Activated effector memory CD4-positive, alpha-beta T cell treated with Interleukin-2 at 50 U/mL for 16 hours (primary cell): ENCODE results near the gene WDR90.

ENCODE experiments used
- DNase-seq: peaks from one replicate; pipeline ENCODE4 v3.0.0-alpha.2; 2020

WDR90 gene

DNA sequence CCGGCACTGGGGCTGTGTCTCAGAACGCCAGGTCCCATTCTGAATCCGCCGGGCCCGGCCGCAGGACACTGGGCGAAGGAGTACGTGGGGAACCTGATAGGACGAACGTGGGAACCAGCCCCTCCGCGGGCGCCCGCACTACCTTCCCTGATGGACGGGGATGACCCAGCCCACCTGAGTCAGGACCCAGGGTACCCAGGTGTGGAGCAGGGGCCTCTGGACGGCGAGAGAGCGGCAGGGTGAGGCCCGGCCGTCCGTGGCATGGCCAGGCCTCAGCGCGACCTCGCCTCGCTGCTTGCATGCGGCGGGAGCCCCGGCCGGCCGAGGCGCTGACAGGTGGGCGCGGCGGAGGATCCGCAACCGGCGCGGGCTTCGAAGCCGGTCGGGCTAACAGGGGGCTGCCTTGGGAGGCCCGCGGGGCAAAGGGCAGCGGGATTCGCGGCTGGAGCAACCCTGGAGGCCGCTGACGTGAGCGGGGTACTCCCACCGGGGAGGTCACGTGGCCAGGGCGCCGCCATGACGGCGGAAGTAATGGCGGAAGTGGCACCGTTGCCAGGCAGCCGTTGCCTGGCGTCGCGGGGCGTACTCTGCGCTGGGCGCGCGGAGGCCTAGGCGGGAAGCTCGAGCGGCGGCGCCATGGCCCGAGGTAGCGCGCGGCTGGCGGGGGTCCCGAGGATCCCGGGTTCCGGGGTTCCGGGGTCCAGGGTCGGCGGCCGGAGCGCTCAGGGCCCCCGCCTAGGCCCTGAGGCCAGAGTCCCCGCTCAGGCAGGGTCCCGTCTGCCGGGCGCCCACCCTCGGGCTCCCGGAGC, at the start of gene WDR90:
Gene WDR90, plus strand, starts transcription at position 585 of the 809 bp plus-strand sequence. Its CDS starts 52 bp downstream, at position 637.
- peak; percentile 89 for DNase-seq

DNA sequence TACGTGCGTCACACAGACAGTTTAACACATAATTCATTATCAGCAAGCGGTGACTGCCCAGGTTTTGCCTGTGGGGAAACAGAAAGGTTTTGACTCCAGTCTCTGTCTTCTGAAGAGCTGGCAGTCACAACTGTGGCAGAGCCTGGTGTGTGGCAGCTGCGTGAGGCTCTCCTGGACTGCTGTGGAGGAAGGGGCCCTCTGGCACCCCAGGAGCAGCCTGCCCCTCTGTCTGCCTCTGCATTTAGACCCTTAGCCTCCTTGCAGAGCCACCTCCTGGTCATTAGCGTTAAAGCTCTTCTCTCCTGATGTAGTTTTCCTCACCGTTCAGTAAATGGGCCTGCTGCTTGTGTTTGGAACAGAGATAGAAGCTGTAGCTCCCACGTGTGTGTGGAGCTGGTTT, 48.4 kb upstream of the WDR90 start:
- no peak for DNase-seq

DNA sequence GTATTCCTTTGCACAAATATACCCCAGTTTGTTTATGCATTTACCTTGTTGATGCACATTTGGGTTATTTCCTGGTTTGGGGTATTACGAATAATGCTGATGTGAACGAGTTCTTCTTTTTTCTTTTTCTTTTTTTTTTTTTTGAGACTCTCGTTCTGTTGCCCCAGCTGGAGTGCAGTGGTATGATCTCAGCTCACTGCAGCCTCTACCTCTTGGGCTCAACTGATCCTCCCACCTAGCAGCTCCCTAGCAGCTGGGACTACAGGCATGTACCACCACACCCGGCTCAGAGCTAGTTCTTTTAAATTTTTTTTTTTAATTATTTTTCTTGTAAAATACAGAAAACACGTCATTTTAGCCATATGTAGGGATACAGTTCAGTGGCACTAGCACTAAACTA, 45.2 kb upstream of the WDR90 start:
- no peak for DNase-seq

DNA sequence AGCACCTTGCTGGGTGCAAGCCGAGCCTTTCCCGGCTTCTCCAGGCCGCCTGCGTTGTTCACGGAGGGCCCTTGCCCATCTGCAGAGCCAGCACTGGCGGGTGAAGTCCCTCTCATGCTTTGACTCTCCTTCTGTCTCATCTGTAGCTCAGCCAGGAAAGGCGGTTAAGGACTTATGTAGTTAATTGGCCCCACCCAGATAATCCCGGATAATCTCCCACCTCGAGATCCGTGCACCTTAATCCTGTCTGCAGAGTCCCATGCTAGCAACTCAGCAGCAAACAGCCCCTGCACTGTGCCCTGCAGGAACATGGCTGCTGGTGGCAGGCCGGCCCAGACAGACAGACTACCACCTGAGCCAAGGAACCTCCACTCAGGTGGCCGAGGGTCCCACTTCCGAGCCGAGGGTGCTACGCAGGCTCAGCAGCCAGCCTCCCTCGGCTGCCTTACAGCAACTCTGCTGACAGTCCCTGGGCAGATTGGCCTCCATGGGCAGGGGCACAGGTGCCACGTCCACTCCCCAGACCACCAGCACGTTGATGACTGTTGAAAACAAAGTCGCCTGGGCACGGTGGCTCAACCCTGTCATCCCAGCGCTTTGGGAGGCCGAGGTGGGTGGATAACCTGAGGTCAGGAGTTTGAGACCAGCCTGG, 42.4 kb upstream of the WDR90 start:
- no peak for DNase-seq

DNA sequence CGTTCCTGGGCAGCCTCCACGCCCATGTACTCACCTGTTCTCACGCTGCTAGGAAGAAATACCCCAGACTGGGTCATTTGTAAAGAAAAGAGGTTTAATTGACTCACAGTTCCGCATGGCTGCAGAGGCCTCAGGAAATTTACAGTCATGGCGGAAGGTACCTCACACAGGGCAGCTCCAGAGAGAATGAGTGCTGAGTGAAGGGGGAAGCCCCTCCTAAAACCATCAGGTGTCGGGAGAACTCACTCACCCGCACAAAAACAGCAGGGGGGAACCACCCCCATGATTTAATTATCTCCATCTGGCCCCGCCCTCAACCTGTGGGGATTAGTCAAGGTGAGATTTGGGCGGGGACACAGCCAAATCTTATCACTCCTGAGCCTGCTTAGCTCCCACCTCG, 41.1 kb upstream of the WDR90 start:
- no peak for DNase-seq

DNA sequence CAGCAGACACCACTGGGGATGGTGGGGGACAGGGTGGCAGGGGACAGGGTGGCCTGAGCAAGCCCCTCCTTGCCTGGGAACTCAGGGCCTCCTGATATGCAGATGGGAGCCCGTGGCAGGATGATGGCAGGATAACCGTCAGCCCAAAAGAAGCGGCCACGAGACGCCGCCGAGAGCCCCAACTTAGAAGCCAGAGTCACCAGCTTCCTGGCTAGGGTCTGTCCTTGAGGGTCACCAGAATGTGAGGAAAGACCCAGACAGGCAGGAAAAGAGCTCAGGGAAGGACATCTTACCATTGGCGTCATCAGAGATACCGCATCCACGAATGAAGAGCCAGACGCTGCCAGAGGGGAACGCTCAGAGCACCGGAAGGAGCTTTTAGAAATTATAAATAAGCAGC, 39.8 kb upstream of the WDR90 start:
- no peak for DNase-seq

DNA sequence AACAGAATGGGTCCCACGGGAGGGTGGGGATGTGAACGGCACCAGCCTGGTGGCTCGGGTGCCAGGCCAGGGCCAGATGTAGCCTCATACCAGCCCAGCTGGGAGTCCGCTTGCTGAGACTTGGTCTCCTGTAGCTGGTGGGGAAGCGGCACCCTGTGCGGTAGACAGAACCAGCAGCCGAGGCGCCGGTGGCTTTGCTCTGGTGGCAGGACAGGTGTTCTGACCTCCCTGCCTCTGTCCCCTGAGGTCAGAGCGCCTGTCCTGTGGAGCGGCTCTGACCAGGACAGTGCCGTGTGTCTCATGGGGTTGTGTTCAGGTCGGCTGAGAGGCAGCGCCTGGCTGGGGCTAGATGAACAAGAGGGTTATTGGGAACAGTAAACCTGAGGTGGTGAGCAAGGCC, 39.2 kb upstream of the WDR90 start:
- DNase-seq, result no peak

DNA sequence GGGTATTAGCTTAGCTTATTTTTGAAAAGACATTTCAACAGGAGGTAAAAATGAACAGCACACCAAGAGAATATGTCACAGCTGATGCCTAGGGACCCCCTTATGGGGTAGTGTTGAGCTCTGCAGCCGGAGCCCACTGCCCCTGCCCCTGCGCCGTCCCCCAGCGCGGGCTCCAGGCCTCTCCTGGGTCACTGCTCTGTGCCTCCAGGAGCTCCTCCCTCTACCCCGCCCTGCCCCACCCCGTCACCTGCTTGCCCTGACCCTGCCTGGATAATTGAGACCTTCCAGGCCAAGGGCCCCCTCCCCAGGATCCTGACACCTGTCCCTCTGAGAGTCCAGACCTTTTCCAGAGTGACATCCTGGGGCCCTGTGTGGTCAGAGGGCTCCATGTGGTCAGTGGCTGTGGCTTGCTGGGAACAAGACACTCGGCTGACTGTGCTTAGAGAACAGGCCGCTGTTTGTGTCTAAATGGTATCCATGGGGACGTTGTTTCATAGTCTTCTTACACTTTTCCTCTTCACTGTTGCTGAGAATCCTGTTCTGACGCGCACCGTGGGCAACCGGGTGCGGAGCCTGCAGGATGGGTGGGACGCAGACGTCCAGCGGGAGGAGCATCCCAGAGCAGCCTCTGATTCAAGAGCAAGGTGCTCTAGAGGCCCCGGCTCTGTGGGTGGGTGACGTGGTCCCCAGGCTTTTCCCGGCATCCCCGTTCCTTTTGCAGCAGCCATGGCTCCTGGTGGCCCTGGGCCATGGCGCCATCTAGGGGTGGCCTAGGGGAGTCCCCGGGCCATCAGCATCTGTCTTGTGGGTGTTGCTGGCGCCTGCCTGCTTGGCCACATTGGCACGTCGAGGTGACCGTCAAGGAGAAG, 38.4 kb upstream of the WDR90 start:
- DNase-seq, result peak; percentile 24

DNA sequence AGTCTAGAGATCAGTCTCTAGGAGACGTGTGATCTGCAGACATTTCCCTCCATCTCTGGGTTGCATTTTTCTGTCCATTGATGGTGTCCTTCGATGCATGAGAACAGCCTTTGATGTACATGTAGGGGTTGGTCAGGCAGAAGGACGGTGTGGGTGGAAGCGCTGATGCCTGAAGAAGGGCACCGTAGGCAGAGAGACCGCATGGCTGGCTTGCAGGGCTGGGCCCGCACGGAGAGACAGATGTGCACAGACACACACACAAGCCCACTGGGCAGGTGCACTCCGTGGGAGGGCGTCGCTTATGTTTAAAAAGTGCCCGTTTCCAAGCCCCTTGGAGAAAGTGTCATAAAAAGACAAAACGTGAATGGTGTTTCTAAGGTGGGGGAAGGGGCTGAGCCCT, 34.0 kb upstream of the WDR90 start:
- no peak for DNase-seq

DNA sequence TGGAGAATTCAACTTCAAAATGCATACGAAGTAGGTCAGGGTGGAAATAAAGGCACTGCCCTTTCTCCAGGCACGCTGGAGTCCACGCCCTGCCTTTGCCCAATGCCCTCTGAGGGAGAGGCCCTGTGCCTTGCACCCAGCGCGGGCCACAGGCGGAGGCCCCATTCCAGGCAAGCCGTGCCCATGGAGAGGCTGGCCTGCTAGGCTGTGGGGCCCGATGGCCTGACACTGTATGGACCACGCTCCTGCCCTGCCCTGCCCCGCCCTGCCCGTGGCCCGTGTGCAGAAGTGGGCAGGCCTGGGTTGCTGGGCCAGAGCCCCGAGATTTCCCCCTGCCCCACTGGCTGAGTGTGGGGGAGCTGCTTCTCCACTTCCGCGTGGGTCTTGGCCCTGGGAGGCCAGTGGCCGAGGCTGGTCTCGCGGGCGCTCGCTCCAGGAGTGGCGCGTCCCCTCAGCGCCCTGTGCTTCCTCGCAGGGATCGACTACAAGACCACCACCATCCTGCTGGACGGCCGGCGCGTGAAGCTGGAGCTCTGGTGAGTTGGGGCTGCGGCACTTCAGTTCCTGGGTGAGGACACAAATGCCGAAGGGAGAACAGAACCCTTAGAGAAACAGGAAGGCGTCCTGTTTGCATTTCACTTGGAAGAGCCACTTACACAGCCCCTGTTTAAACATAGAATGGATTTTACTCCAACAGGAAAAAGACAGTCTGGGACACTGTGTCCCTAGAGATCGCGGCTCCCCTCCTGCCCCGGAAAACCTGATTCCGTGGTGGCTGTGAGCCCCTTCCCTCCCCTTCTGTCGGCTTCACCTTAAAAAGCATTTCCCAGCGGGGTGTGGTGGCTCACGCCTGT, 32.2 kb upstream of the WDR90 start:
- DNase-seq, result no peak

DNA sequence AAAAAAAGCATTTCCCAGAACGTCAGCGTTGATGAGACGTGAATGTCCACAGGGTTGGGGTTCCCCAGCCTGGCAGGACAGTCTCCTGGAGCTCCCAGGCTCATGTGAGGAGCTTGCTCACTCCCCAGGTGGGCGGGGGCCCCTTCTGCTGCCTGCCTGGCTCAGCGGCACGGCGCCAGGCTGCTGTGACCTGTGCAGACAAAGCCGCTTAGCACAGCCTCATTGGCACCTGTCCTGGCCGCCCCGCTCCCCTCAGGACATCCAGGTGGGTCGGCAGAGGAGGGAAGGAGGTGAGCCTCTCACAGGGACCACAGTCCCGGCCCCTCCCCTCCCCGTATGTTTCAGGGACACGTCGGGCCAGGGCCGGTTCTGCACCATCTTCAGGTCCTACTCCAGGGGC, 31.3 kb upstream of the WDR90 start:
- DNase-seq, result no peak

DNA sequence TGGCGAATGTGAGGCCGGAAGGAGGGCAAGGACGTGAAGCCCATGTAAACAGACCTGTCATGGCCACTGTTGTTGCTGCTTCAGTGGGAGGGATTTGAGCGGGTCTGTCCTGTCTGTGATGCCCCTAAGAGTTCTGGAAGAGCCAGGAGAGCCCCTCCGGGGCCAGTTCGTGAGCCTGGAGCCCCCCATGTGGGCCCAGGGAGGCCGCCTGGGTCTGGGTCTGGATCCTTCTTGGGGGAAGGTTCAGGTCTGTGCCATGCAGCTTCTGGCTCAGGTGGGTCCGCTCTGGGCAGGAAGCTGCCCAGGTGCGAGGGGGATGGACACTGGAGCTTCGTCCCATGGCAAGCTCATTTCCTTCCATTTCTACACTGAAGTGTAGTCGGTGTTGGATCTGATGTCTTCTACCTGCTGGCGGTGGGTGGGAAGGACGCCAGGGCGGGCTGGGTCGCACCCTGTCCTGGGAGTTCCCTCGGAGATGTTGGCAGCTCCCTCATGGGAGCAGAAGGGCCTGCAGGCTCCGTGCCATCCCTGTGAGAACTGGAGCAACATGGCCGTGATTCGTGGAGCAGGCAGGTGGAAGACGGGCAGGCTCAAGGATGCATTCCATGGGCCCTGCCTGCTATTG, 29.6 kb upstream of the WDR90 start:
- DNase-seq, result no peak

DNA sequence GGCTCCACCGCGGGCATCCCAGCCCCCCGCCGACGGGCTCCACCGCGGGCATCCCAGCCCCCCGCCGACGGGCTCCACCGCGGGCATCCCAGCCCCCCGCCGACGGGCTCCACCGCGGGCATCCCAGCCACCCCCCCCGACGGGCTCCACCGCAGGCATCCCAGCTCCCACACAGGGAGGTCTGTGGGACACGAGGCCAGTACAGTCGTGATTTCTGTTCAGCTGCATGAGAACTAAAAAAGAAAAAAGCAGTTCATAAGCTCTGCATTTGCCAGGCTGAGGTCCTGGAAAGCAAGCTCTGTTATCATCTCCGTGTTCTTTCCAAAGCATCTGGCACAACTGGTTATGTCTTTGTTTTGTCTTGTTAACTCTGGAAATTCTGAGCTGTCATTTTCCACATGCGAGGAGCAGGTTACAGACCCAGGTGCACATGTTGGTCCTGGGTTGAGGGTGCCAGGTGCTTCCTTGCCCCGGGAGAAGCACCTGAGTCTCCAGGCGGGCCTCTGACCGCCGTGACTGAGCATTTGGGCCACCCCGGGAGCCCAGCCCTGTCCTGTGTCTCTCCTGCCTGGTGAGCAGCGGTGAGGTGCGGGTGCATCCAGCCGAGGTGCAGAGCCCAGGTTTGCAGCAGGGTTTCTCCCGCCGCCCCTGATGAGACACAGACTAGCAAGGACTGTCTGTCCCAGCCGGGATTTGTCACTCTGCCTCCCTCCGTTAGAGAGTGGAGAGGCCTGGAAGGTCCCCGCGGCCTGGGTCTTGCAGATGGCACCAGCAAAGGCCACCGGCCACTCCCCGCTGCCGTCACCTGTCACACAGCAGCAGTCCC, 28.3 kb upstream of the WDR90 start:
- no peak for DNase-seq

DNA sequence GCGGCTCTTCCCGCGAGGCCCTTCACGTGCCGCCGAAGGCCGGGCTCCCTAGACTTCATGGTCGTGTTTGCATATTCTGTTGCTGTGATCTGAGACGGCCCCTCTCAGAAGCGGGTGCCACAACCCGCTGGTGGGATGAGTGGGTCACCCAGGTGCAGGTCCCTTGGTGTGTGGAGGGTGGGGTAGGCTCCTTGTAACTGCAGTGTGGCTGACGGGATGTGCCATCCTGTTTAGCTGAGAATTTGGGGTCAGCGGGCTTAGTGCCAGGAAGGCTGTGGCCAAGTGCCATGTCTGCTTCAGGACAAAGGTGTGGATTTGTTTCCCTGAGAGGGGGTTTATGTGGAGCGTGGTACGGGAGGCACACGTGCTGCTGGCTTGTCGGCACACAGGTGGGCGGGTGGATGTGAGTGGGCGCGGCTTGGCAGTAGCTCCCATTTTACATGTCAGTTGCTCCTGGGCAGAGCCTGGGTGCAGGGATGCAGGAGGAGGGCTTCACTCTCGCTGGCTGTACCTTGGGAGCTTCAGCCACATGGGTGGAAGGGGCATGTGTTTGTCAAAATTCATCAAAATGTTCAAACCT, 27.5 kb upstream of the WDR90 start:
- no peak for DNase-seq

DNA sequence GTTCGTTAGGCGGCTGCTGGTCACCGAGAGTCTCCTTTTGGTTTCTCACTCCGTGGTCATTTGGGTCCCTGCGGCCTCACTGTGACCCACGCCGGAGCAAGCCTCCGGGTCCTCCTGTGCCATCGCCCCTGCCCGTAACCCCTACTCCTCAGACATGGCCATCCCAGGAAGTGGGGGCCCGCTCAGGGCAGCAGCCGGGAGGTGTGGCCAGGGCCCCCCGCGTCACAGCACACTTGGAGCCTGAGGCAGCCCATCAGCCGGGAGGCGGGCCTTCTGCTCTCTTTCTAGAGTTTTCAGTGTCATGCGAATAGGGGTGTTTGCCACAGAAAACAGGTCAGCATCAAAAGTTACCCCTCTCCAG, 26.3 kb upstream of the WDR90 start:
- no peak for DNase-seq

DNA sequence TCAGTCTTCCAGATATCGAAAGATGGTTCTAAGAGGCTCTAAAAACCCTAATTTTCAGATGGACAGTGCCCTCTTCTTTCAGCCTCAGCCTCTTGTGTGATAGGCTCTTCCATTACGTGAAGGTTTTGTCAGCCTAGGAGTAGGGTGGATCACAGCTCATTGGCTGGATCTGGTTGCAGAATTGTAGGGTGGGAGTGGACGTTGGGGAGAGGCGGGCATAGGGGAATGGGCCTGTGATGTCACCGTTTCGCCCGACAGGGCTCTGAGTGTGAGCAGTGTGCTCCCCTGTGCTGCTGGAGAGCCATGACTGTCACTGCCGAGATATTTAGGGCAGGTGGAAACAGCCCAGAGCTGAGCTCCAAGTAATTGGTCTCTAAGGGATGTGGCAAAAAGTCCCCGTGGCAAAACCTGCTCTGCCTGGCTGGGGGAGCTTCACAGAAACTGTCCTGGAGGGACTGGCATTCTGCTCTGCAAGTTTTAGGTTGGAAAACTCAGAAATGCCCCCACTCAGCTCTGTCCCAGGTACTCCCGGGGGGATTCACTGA, 24.6 kb upstream of the WDR90 start:
- no peak for DNase-seq

DNA sequence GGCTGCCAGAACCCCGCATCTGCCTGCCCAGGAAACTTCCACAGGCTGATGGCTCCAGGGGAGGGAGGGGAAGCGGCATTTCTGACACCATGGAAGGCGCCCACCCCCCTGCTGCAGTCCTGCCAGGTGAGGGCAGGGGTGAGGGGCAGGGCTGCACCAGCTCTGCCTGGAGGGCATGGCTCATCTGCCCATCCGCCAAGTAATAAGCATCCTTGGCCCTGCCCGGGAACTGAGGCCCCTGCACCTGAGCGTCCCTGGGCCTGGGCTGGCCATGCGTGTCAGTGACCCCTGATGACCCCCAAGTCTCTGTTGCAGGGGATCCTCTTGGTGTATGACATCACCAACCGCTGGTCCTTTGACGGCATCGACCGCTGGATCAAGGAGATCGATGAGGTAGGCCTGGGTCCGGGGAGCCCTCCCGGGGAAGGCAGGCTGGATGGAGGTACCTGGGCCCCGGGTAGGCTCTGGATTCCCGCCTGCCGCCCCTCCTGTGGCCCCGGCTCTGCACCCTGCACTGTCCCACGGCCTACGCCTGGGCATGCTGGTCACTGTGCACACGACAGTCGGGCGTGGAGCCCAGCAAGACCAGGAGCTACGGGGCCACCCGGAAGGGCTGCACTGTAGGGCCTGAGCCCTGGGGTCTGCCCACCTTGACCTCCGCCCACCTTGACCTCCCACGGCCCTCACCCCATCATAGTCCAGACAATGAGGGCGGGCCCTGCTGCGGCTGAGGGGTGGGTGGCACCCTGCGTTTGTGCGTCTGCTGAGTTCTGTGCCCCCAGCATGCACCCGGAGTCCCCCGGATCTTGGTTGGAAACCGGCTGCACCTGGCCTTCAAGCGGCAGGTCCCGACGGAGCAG, 23.8 kb upstream of the WDR90 start:
- no peak for DNase-seq

DNA sequence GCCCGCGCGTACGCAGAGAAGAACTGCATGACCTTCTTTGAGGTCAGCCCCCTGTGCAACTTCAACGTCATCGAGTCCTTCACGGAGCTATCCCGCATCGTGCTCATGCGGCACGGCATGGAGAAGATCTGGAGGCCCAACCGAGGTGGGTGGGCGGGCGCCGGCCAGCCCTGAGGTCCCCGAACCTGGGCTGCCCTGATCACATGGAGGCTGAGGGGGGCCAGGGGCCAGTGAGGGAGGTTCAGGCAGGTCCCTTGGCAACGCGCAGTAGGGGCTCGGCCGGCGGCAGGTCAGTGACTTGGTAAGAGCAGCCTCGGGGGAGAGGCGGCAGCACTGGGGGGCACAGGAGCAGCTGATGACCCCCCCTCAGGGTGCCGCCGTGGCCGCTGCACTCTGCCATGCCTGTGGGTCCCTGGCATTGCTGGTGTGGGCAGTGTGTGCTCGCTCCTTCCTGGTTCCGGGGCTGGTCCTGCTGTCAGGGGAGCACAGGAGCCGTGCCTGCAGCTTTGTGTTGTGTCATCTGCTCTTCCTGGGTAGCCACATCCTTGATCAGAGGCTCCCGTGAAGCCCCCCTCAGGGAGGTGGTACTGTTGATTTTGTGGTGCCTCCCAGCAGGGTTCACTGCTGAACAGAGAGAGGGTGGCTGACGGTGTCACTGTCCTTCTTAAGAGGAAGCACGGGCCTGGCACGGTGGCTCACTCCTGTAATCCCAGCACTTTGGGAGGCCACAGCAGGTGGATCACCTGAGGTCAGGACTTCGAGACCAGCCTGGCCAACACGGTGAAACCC, 23.0 kb upstream of the WDR90 start:
- no peak for DNase-seq
